HCT116 (cell line): ENCODE results near the gene CNPY2. TPM values are rescaled to one million over a fixed set of nuclear protein-coding genes. Genes with fewer than 3 reads are reported as not detected.

Experiments
- ATAC-seq: fragments of 200-7000 bp; cut with Tn5 transposase; 2 replicates; pipeline ENCODE4 v1.9.1; 2020; ENCODE audit warnings: mild to moderate bottlenecking, moderate library complexity
- BruUV-seq: library from RNA; stranded (reverse); fragments of 400-500 nt; replicated peaks from 2 replicates; lab custom pipeline; 2021; lab: Mats Ljungman, UMichigan
- CTCF ChIA-PET: fragments of 300-600 bp; sonication (Branson Sonifier 250); formaldehyde crosslinking; loops from one replicate; lab custom pipeline; 2021; ENCODE audit warnings: antibody characterized with exemption; lab: Charles Lee
- POLR2A ChIA-PET: fragments of 300-600, 350-600 bp; sonication (Branson Sonifier 250); formaldehyde crosslinking; loops from one replicate; lab custom pipeline; 2021; ENCODE audit warnings: antibody characterized with exemption; lab: Charles Lee
- RAD21 ChIA-PET, 2 experiments: fragments of 300-600 bp; sonication (Branson Sonifier 250); formaldehyde crosslinking; loops; one replicate each; lab custom pipeline; 2023; ENCODE audit warnings: low total read pairs in 2 of 2; ENCODE audit not compliant: uncharacterized antibody in 2 of 2, unreplicated experiment in 2 of 2, low non-redundant PET in 1 of 2; lab: Charles Lee
- DNase-seq: peaks from one replicate; pipeline ENCODE4 v3.0.0-alpha.2; 2010; ENCODE audit warnings: low read depth, low spot score
- H2AFZ ChIP-seq: fragments of 200-600 bp; shearing (Covaris generic), sonication (generic); 2 replicates; pipeline ENCODE4 v1.6.1; 2017; ENCODE audit warnings: low read depth, mixed run types, mixed read lengths, antibody characterized with exemption, low read length; ENCODE audit not compliant: poor library complexity, severe bottlenecking
- H3K27ac ChIP-seq: 2 replicates; pipeline ENCODE4 v1.5.1; 2012; ENCODE audit warnings: low read depth, low read length
- H3K27me3 ChIP-seq: fragments of 200-600 bp; sonication (generic); 2 replicates; pipeline ENCODE4 v1.6.1; 2016; ENCODE audit warnings: mixed run types, low read length, mixed read lengths; ENCODE audit not compliant: insufficient read depth
- H3K36me3 ChIP-seq, 2 experiments: fragments of 200-500 bp in 1 of 2; fragments of 200-600 bp in 1 of 2; sonication (Bioruptor generic) in 1 of 2; sonication (generic) in 1 of 2; 2 replicates each; pipeline versions ENCODE4 v1.5.1 to v1.6.1; 2014 to 2016; ENCODE audit warnings: low read length in 2 of 2, inconsistent platforms in 1 of 2, mixed read lengths in 1 of 2, mixed run types in 1 of 2; ENCODE audit not compliant: insufficient read depth in 2 of 2, control insufficient read depth in 1 of 2
- H3K4me1 ChIP-seq, 2 experiments: fragments of 200-600 bp in 1 of 2; sonication (generic) in 1 of 2; 2 replicates each; pipeline versions ENCODE4 v1.5.1 to v1.6.1; 2012 to 2017; ENCODE audit warnings: low read length in 2 of 2, inconsistent platforms in 1 of 2, mild to moderate bottlenecking in 1 of 2, mixed read lengths in 1 of 2, mixed run types in 1 of 2, moderate library complexity in 1 of 2; ENCODE audit not compliant: insufficient read depth in 2 of 2, control insufficient read depth in 1 of 2
- H3K4me2 ChIP-seq: fragments of 200-600 bp; sonication (generic); 2 replicates; pipeline ENCODE4 v1.6.1; 2017; ENCODE audit warnings: mixed run types, low read length, mixed read lengths
- H3K4me3 ChIP-seq, 2 experiments: fragments of 200-600 bp in 1 of 2; sonication (generic) in 1 of 2; replicated peaks in 1 of 2; 2 replicates each; pipeline ENCODE4 v1.5.1; 2011 to 2016; ENCODE audit warnings: low read length in 2 of 2, control low read depth in 1 of 2, low read depth in 1 of 2, mild to moderate bottlenecking in 1 of 2, mixed read lengths in 1 of 2, mixed run types in 1 of 2
- H3K79me2 ChIP-seq: fragments of 200-600 bp; sonication (generic); 2 replicates; pipeline ENCODE4 v1.6.1; 2017; ENCODE audit warnings: mild to moderate bottlenecking, mixed run types, low read length, moderate library complexity, mixed read lengths; ENCODE audit not compliant: insufficient read depth
- H3K9ac ChIP-seq: fragments of 200-600 bp; sonication (generic); 2 replicates; pipeline ENCODE4 v1.6.1; 2016; ENCODE audit warnings: low read length, mixed read lengths
- H3K9me2 ChIP-seq: fragments of 200-600 bp; sonication (generic), shearing (Covaris generic); 2 replicates; pipeline ENCODE4 v1.6.1; 2017; ENCODE audit warnings: mixed run types, mild to moderate bottlenecking, moderate library complexity; ENCODE audit not compliant: insufficient read depth
- H3K9me3 ChIP-seq, 2 experiments: fragments of 200-500 bp in 1 of 2; fragments of 200-600 bp in 1 of 2; sonication (Bioruptor generic) in 1 of 2; sonication (generic) in 1 of 2; 2 replicates each; pipeline ENCODE4 v1.6.1; 2014 to 2017; ENCODE audit warnings: low read length in 2 of 2, mixed read lengths in 2 of 2, inconsistent platforms in 1 of 2, low read depth in 1 of 2, mild to moderate bottlenecking in 1 of 2, mixed run types in 1 of 2, moderate library complexity in 1 of 2; ENCODE audit not compliant: control insufficient read depth in 1 of 2, insufficient read depth in 1 of 2
- H4K20me1 ChIP-seq: fragments of 200-600 bp; sonication (generic), shearing (Covaris generic); 2 replicates; pipeline ENCODE4 v1.6.1; 2017; ENCODE audit warnings: mixed run types, mild to moderate bottlenecking, moderate library complexity; ENCODE audit not compliant: insufficient read depth
- ATF3 ChIP-seq: IDR thresholded peaks from 2 replicates; pipeline ENCODE4 v1.6.1; 2012
- CBX3 ChIP-seq: IDR thresholded peaks from 2 replicates; pipeline ENCODE4 v1.6.1; 2012; ENCODE audit warnings: low read depth
- CEBPB ChIP-seq: IDR thresholded peaks from 2 replicates; pipeline ENCODE4 v1.6.1; 2012; ENCODE audit warnings: low read depth
- EGR1 ChIP-seq: IDR thresholded peaks from 2 replicates; pipeline ENCODE4 v1.6.1; 2012; ENCODE audit warnings: low read depth
- ELF1 ChIP-seq: IDR thresholded peaks from 2 replicates; pipeline ENCODE4 v1.6.1; 2012; ENCODE audit warnings: low read depth, borderline replicate concordance
- EZH2 ChIP-seq: fragments of 200-600 bp; sonication (generic); IDR thresholded peaks from 2 replicates; pipeline ENCODE4 v1.6.1; 2017; ENCODE audit warnings: antibody characterized with exemption, mixed run types
- EZH2phosphoT487 ChIP-seq: fragments of 200-600 bp; IDR thresholded peaks from 2 replicates; pipeline ENCODE4 v1.6.1; 2018; ENCODE audit warnings: antibody characterized with exemption, borderline replicate concordance
- FOSL1 ChIP-seq: IDR thresholded peaks from 2 replicates; pipeline ENCODE4 v1.6.1; 2012; ENCODE audit warnings: low read depth
- JUND ChIP-seq: IDR thresholded peaks from 2 replicates; pipeline ENCODE4 v1.6.1; 2012
- POLR2AphosphoS5 ChIP-seq: IDR thresholded peaks from 2 replicates; pipeline ENCODE4 v1.6.1; 2011; ENCODE audit warnings: mild to moderate bottlenecking, low read depth, low read length, moderate library complexity
- RAD21 ChIP-seq: IDR thresholded peaks from 2 replicates; pipeline ENCODE4 v1.6.1; 2012; ENCODE audit warnings: low read depth, mild to moderate bottlenecking
- REST ChIP-seq: IDR thresholded peaks from 2 replicates; pipeline ENCODE4 v1.6.1; 2012; ENCODE audit warnings: low read depth
- SIN3A ChIP-seq: IDR thresholded peaks from 2 replicates; pipeline ENCODE4 v1.6.1; 2012; ENCODE audit warnings: low read depth
- SP1 ChIP-seq: IDR thresholded peaks from 2 replicates; pipeline ENCODE4 v1.6.1; 2012; ENCODE audit warnings: low read depth
- TCF7L2 ChIP-seq: IDR thresholded peaks from 2 replicates; pipeline ENCODE4 v1.7.0; 2011; ENCODE audit warnings: borderline replicate concordance, inconsistent platforms; ENCODE audit not compliant: insufficient read depth, insufficient read length; ENCODE audit errors: extremely low read depth
- YY1 ChIP-seq: IDR thresholded peaks from 2 replicates; pipeline ENCODE4 v1.6.1; 2011; ENCODE audit warnings: low read length, low read depth, moderate library complexity, mild to moderate bottlenecking; ENCODE audit not compliant: insufficient replicate concordance; ENCODE audit errors: extremely low read depth
- ZBTB33 ChIP-seq: IDR thresholded peaks from 2 replicates; pipeline ENCODE4 v1.6.1; 2011; ENCODE audit warnings: mild to moderate bottlenecking, low read length, moderate library complexity; ENCODE audit not compliant: insufficient replicate concordance; ENCODE audit errors: extremely low read depth
- ZFX ChIP-seq: fragments of 450-650 bp; IDR thresholded peaks from 2 replicates; pipeline ENCODE4 v1.6.1; 2017
- ZNF274 ChIP-seq: fragments of 200-500 bp; sonication (Bioruptor generic); IDR thresholded peaks from 2 replicates; pipeline ENCODE4 v1.6.1; 2014; ENCODE audit warnings: mild to moderate bottlenecking, low read depth, low read length, inconsistent platforms
- intact Hi-C: fragments of 100-400 bp; cut with micrococcal nuclease; formaldehyde crosslinking; loops from 2 replicates; pipeline ENCODE4 v1.10.0; 2022
- total RNA-seq: library from RNA; stranded (reverse); gene quantifications from one replicate; pipeline ENCODE4 v1.2.1, GENCODE V29; 2021; ENCODE audit not compliant: unreplicated experiment
- TF ChIP-seq, protein P1 (sequence below): IDR thresholded peaks from 2 replicates; pipeline ENCODE4 v1.6.1; 2012

CNPY2 gene
- total RNA-seq, 1 experiment from 2014 or later: 109 TPM

GRCh38 chr12:56296295-56296694 lies 19.5 kb downstream of the CNPY2 start:
- ATAC-seq (no peak), DNase-seq (no peak)
- Histone ChIP-seq H3K9ac (no peak overlapping the region), H3K4me2 (no peak overlapping the region), H4K20me1 (no peaks in the 10 kb centered on the region), H3K36me3 (peaks cover 3 to 16% of the 10 kb centered on the region in 2 experiments; a peak in 2 of 4 replicates), H3K9me3 (no peaks in the 10 kb centered on the region), H3K27ac (no peak overlapping the region), H3K79me2 (peaks cover 75% of the 10 kb centered on the region), H2AFZ (no peak overlapping the region), H3K4me3 (no peak overlapping the region), H3K27me3 (no peaks in the 10 kb centered on the region), H3K9me2 (no peaks in the 10 kb centered on the region), H3K4me1 (peaks cover 33 to 60% of the 10 kb centered on the region in 2 experiments)
- ChIA-PET RAD21 (no interaction called here), POLR2A (no interaction called here), CTCF (no interaction called here)
- intact Hi-C loops: no loop called here
- BruUV-seq: no TSS peak
- TF ChIP-seq ZBTB33 (no peak), ATF3 (no peak), EZH2 (no peak), FOSL1 (no peak), ZFX (no peak), TCF7L2 (no peak), YY1 (no peak), RAD21 (no peak), POLR2AphosphoS5 (no peak), REST (no peak), CBX3 (no peak), JUND (no peak), CEBPB (no peak), SP1 (no peak), ELF1 (no peak), EGR1 (no peak), ZNF274 (no peak), EZH2phosphoT487 (no peak), SIN3A (no peak)
- TF ChIP-seq, protein P1, sequence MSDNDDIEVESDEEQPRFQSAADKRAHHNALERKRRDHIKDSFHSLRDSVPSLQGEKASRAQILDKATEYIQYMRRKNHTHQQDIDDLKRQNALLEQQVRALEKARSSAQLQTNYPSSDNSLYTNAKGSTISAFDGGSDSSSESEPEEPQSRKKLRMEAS: no peak
